Neural cell (in vitro differentiated cells): ENCODE data around the gene MAN2A2. TPM values are rescaled to one million over a fixed set of nuclear protein-coding genes. Genes with fewer than 3 reads are reported as not detected.

Experiments
- H2AFZ ChIP-seq: fragments of 200-600, 300-800 bp; sonication (generic), shearing (Covaris generic); 2 replicates; pipeline ENCODE4 v1.6.0; 2014; ENCODE audit warnings: low read depth, mild to moderate bottlenecking, antibody characterized with exemption, low read length, moderate library complexity
- H3F3A ChIP-seq: fragments of 200-600 bp; shearing (Covaris generic); 2 replicates; pipeline ENCODE4 v1.6.1; 2016; ENCODE audit warnings: mild to moderate bottlenecking, moderate library complexity, mixed read lengths, antibody characterized with exemption, low read length; ENCODE audit not compliant: insufficient read depth, poor library complexity, severe bottlenecking
- H3K27ac ChIP-seq: fragments of 200-600, 300-800 bp; sonication (generic), shearing (Covaris generic); 2 replicates; pipeline ENCODE4 v1.5.1; 2014; ENCODE audit warnings: mild to moderate bottlenecking, low read length, moderate library complexity
- H3K27me3 ChIP-seq: fragments of 300-800, 200-600 bp; sonication (generic), shearing (Covaris generic); 2 replicates; pipeline ENCODE4 v1.6.0; 2014; ENCODE audit warnings: mild to moderate bottlenecking, low read depth, low read length, moderate library complexity; ENCODE audit not compliant: insufficient read depth
- H3K36me3 ChIP-seq: fragments of 300-800, 200-600 bp; sonication (generic), shearing (Covaris generic); 2 replicates; pipeline ENCODE4 v1.5.1; 2014; ENCODE audit warnings: mild to moderate bottlenecking, antibody characterized with exemption, low read length, moderate library complexity; ENCODE audit not compliant: insufficient read depth
- H3K4me2 ChIP-seq: fragments of 300-800, 200-600 bp; sonication (generic), shearing (Covaris generic); 2 replicates; pipeline ENCODE4 v1.6.0; 2014; ENCODE audit warnings: mild to moderate bottlenecking, low read length
- H3K4me3 ChIP-seq: fragments of 300-800, 200-600 bp; sonication (generic), shearing (Covaris generic); 2 replicates; pipeline ENCODE4 v1.5.1; 2014; ENCODE audit warnings: mild to moderate bottlenecking, low read length, moderate library complexity
- H3K79me2 ChIP-seq: fragments of 200-600 bp; shearing (Covaris generic); replicated peaks from 2 replicates; pipeline ENCODE4 v1.6.0; 2014; ENCODE audit warnings: mild to moderate bottlenecking, low read length, moderate library complexity; ENCODE audit not compliant: insufficient read depth
- H3K9ac ChIP-seq: fragments of 300-800, 200-600 bp; sonication (generic), shearing (Covaris generic); 2 replicates; pipeline ENCODE4 v1.6.1; 2016; ENCODE audit warnings: mild to moderate bottlenecking, low read length, mixed read lengths
- H3K9me2 ChIP-seq: fragments of 200-600 bp; shearing (Covaris generic); 2 replicates; pipeline ENCODE4 v1.6.1; 2016; ENCODE audit warnings: mild to moderate bottlenecking, low read length, mixed read lengths; ENCODE audit not compliant: insufficient read depth
- H3K9me3 ChIP-seq: fragments of 200-600, 300-800 bp; sonication (generic), shearing (Covaris generic); 2 replicates; pipeline ENCODE4 v1.6.1; 2016; ENCODE audit warnings: mild to moderate bottlenecking, mixed run types, low read length, moderate library complexity, mixed read lengths
- H4K20me1 ChIP-seq: fragments of 200-600 bp; shearing (Covaris generic); 2 replicates; pipeline ENCODE4 v1.6.1; 2016; ENCODE audit warnings: mild to moderate bottlenecking, mixed run types; ENCODE audit not compliant: insufficient read depth
- EP300 ChIP-seq: fragments of 450-650 bp; conservative IDR thresholded peaks from 2 replicates; pipeline ENCODE4 v1.6.1; 2014; ENCODE audit warnings: antibody characterized with exemption, mild to moderate bottlenecking, moderate library complexity; ENCODE audit not compliant: poor library complexity, severe bottlenecking
- EZH2 ChIP-seq: fragments of 200-600, 300-800 bp; shearing (Covaris generic), sonication (generic); IDR thresholded peaks from 2 replicates; pipeline ENCODE4 v1.6.1; 2014; ENCODE audit warnings: antibody characterized with exemption, low read length, borderline replicate concordance, mild to moderate bottlenecking; ENCODE audit not compliant: insufficient read depth, poor library complexity, severe bottlenecking
- MXI1 ChIP-seq: fragments of 450-650 bp; conservative IDR thresholded peaks from 2 replicates; pipeline ENCODE4 v1.6.1; 2014; ENCODE audit warnings: antibody characterized with exemption, mild to moderate bottlenecking; ENCODE audit not compliant: poor library complexity, severe bottlenecking
- RAD21 ChIP-seq: fragments of 450-650 bp; conservative IDR thresholded peaks from 2 replicates; pipeline ENCODE4 v1.6.1; 2014; ENCODE audit warnings: antibody characterized with exemption, mild to moderate bottlenecking, moderate library complexity
- SMC3 ChIP-seq: fragments of 450-650 bp; conservative IDR thresholded peaks from 2 replicates; pipeline ENCODE4 v1.6.1; 2014; ENCODE audit warnings: antibody characterized with exemption, mild to moderate bottlenecking, moderate library complexity; ENCODE audit not compliant: poor library complexity
- TAF1 ChIP-seq: IDR thresholded peaks from 2 replicates; pipeline ENCODE4 v1.6.1; 2012; ENCODE audit warnings: low read depth
- polyA plus RNA-seq: library from polyadenylated mRNA; depleted of rRNA; stranded (reverse); fragments of >200 nt; gene quantifications from 2 replicates; pipeline ENCODE4 v1.2.3, GENCODE V29; 2014
- TF ChIP-seq, protein P1 (sequence below): IDR thresholded peaks from 2 replicates; pipeline ENCODE4 v1.6.1; 2012; ENCODE audit warnings: borderline replicate concordance
- TF ChIP-seq, protein P2 (sequence below): fragments of 450-650 bp; IDR thresholded peaks from 2 replicates; pipeline ENCODE4 v1.5.1; 2014; ENCODE audit warnings: antibody characterized with exemption, mild to moderate bottlenecking, moderate library complexity; ENCODE audit not compliant: poor library complexity, severe bottlenecking

MAN2A2 gene
- polyA plus RNA-seq, 1 donor from 2014 or later, result 59.8 TPM

DNA sequence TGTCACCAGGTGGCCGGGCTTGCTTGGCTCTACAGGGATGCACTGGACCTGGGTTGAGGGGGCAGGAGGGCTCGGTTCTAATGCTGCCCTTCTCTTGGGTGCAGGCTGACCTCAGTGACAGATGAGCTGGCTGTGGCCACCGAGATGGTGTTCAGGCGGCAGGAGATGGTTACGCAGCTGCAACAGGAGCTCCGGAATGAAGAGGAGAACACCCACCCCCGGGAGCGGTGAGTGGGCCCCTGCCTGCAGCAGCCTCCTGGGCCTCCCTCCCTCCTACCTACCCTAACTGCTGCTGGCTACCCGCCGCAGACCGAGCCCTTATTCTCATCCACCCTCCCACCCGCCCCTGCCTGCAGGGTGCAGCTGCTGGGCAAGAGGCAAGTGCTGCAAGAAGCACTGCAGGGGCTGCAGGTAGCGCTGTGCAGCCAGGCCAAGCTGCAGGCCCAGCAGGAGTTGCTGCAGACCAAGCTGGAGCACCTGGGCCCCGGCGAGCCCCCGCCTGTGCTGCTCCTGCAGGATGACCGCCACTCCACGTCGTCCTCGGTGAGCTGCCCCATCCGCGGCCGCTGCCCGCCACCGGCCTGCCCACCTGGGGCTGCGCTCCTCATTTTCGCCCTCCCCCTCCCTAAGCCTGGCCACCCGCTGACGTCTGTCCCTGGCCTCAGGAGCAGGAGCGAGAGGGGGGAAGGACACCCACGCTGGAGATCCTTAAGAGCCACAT is 13.2 kb upstream of the MAN2A2 start:
- no peak overlapping the region for H3K27ac ChIP-seq
- no peak overlapping the region for H3K4me2 ChIP-seq
- no peaks in the 10 kb centered on the region for H3K36me3 ChIP-seq
- H3K79me2 ChIP-seq, result no peaks in the 10 kb centered on the region
- H4K20me1 ChIP-seq, result no peaks in the 10 kb centered on the region
- TF ChIP-seq, protein P1, sequence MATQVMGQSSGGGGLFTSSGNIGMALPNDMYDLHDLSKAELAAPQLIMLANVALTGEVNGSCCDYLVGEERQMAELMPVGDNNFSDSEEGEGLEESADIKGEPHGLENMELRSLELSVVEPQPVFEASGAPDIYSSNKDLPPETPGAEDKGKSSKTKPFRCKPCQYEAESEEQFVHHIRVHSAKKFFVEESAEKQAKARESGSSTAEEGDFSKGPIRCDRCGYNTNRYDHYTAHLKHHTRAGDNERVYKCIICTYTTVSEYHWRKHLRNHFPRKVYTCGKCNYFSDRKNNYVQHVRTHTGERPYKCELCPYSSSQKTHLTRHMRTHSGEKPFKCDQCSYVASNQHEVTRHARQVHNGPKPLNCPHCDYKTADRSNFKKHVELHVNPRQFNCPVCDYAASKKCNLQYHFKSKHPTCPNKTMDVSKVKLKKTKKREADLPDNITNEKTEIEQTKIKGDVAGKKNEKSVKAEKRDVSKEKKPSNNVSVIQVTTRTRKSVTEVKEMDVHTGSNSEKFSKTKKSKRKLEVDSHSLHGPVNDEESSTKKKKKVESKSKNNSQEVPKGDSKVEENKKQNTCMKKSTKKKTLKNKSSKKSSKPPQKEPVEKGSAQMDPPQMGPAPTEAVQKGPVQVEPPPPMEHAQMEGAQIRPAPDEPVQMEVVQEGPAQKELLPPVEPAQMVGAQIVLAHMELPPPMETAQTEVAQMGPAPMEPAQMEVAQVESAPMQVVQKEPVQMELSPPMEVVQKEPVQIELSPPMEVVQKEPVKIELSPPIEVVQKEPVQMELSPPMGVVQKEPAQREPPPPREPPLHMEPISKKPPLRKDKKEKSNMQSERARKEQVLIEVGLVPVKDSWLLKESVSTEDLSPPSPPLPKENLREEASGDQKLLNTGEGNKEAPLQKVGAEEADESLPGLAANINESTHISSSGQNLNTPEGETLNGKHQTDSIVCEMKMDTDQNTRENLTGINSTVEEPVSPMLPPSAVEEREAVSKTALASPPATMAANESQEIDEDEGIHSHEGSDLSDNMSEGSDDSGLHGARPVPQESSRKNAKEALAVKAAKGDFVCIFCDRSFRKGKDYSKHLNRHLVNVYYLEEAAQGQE, result no peak
- TF ChIP-seq RAD21 (no peak), MXI1 (no peak), TAF1 (no peak), EZH2 (no peak), SMC3 (no peak)
- TF ChIP-seq, protein P2, sequence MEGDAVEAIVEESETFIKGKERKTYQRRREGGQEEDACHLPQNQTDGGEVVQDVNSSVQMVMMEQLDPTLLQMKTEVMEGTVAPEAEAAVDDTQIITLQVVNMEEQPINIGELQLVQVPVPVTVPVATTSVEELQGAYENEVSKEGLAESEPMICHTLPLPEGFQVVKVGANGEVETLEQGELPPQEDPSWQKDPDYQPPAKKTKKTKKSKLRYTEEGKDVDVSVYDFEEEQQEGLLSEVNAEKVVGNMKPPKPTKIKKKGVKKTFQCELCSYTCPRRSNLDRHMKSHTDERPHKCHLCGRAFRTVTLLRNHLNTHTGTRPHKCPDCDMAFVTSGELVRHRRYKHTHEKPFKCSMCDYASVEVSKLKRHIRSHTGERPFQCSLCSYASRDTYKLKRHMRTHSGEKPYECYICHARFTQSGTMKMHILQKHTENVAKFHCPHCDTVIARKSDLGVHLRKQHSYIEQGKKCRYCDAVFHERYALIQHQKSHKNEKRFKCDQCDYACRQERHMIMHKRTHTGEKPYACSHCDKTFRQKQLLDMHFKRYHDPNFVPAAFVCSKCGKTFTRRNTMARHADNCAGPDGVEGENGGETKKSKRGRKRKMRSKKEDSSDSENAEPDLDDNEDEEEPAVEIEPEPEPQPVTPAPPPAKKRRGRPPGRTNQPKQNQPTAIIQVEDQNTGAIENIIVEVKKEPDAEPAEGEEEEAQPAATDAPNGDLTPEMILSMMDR, result no peak
- no peaks in the 10 kb centered on the region for H3K27me3 ChIP-seq
- no peak overlapping the region for H3K9ac ChIP-seq
- no peaks in the 10 kb centered on the region for H3F3A ChIP-seq
- no peaks in the 10 kb centered on the region for H3K9me2 ChIP-seq
- no peaks in the 10 kb centered on the region for H3K9me3 ChIP-seq
- no peak overlapping the region for H3K4me3 ChIP-seq
- H2AFZ ChIP-seq, result no peak overlapping the region

DNA sequence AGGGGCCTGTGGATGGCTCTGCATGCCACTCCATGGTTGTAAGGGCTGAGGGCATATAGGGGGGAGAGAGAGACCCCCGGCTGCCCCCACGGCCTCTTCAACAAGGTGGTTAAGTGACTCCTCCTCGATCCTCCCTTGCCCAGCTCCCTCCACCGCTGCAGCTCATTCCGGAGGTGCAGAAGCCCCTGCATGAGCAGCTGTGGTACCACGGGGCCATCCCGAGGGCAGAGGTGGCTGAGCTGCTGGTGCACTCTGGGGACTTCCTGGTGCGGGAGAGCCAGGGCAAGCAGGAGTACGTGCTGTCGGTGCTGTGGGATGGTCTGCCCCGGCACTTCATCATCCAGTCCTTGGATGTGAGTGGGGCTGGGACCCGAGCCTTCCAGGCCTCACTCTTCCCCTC is 12.3 kb upstream of the MAN2A2 start:
- Histone ChIP-seq H3K27me3 (no peaks in the 10 kb centered on the region), H3K4me3 (no peak overlapping the region), H3K9me3 (no peaks in the 10 kb centered on the region), H3K36me3 (no peaks in the 10 kb centered on the region), H3F3A (no peaks in the 10 kb centered on the region), H3K4me2 (no peak overlapping the region), H3K9me2 (no peaks in the 10 kb centered on the region), H3K9ac (no peak overlapping the region), H4K20me1 (no peaks in the 10 kb centered on the region), H2AFZ (no peak overlapping the region), H3K27ac (no peak overlapping the region), H3K79me2 (no peaks in the 10 kb centered on the region)
- TF ChIP-seq, protein P2, result no peak
- TF ChIP-seq MXI1 (no peak), EP300 (no peak)
